KOPT-K1 (cell line): ENCODE measurements around the gene KLHL17.

Experiments used
- H3K27ac ChIP-seq: fragments of 200-600 bp; sonication (generic); 2 replicates; pipeline ENCODE4 v1.5.1; 2016; ENCODE audit warnings: antibody characterized with exemption, mild to moderate bottlenecking, low read depth, low read length; ENCODE audit not compliant: poor library complexity, severe bottlenecking
- H3K36me3 ChIP-seq: fragments of 200-600 bp; sonication (generic); 2 replicates; pipeline ENCODE4 v1.5.1; 2017; ENCODE audit warnings: antibody characterized with exemption, mild to moderate bottlenecking, low read length, moderate library complexity; ENCODE audit not compliant: insufficient read depth
- H3K9me3 ChIP-seq: fragments of 200-600 bp; sonication (generic); 2 replicates; pipeline ENCODE4 v1.5.1; 2017; ENCODE audit warnings: antibody characterized with exemption, low read length, mild to moderate bottlenecking; ENCODE audit not compliant: insufficient read depth, poor library complexity, severe bottlenecking

Gene KLHL17

DNA sequence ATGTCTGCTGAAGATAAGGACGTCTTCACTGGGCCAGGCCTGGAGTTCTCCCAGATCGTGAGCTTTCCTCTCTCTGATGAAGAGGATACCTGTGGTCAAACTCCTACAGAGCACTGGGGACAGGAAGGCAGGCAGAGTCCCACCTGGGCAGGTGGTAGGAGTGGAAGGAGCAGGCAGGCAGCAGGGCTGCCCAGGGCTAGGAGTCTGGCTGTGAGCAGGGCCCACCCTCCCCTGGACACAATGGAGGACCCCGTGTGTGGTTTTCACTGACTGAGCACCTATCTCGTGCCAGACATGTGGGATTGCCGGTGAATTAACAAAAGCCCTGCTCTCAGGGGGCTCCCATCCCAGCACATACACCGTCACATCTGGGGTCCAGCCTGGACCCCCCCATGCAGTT, 41.5 kb upstream of the KLHL17 start:
- Histone ChIP-seq H3K36me3 (no peaks in the 10 kb centered on the region), H3K27ac (no peak overlapping the region), H3K9me3 (no peaks in the 10 kb centered on the region)

DNA sequence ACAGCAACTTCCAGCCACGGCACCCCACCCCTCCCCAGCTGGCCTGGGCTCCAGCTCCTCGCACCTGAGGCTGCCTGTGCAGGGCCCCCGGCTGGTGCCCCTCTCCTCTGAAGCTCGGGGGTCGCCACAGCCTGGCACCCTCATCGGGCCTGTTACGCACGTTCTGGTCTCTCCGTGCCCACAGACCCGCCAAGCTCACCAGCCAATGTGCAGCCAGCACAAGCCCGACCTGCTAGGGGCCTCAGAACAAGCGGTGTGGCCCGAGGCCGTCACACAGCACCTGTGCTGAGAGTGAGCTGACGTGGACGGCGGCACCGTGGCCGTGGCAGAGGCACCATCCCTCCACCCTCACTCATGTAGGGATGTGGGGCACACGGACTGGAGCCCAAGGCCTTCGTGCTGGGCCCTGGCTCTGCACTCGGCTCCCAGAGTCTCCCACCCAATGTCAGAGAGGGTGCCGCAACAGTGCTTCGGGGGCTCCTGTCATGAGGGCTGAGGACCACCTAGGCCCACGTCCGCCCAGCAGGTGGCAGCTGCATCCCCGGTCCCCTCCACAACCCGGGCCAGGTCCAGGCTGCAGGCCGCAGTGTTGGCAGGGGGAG, 41.0 kb upstream of the KLHL17 start:
- Histone ChIP-seq H3K27ac (no peak overlapping the region), H3K9me3 (no peaks in the 10 kb centered on the region), H3K36me3 (no peaks in the 10 kb centered on the region)

DNA sequence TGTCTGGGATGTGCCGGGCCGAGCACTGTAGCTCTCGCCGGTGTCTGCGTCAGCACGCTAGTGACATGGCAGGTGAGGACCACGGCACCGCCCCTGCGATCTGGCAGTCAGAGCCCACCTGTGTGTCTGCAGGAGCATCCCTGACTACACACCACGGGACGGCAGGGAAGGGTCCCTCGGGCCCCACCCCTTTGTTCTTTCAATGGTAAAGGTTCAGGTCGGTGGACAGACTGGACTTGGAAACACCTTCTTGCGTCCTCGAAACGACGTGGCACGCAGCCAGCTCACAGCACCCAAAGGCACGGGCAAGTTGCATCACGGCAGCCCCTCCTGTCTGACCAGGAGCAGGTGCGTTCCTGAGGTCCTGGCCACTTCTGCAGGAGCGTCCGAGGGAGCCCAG, 40.4 kb upstream of the KLHL17 start:
- Histone ChIP-seq H3K9me3 (no peaks in the 10 kb centered on the region), H3K36me3 (no peaks in the 10 kb centered on the region), H3K27ac (no peak overlapping the region)

DNA sequence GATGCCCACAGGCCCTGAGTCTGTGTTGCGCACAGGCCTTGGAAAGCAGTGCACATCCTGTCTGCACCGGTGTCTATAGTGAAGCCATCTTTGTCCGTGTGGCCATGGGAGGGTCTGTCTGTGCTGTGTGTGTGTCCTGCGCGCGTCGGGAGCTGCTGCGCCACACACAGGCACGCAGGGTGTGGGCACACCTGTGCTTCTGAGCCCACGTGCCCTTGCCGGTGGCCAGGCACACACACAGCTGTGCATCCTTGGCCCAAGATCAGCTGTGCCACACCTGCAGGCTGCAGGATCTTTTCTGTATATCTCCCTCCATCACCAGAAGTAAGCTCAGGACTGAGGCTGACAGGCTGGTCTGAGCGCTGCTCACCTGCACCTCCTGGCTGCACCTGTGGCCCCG, 39.9 kb upstream of the KLHL17 start:
- H3K27ac ChIP-seq = no peak overlapping the region
- no peaks in the 10 kb centered on the region for H3K36me3 ChIP-seq
- no peaks in the 10 kb centered on the region for H3K9me3 ChIP-seq

DNA sequence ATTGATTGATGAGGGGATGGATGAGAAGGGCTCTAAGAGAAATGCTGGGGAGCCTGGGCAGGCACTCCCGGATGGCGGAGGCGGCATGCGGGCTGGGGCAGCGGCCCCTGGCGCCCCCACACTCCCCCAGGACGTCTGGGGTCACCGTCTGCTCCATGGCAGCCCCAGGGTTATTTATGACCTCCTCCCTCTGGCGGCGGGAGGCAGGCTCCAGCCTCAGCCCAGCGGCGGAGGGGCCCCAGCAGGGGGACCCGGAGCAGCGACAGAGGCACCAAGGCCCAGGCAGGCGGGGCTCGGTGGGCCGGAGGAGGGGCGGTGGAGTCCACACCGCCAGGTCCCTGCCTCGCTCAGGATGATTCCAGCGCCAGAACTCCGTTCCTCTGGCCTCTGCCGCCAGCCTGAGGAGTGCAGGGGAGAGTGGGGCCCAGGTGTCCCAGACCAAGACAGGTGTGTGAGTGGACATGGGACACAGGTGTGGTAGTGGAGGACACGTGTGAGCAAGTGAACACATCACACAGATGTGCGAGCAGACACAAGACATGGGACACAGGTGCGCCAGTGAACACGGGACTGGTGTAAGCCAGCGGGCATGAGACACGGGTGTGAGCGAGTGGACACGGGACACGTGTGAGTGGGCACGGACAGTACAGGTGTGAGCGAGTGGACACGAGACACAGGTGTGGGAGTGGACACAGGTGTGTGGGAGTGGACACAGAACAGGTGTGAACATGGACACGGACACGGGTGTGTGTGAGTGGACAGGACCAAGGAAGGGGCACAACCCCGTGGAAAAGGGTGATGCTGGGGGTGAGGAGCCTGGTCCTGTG, 39.2 kb upstream of the KLHL17 start:
- Histone ChIP-seq H3K27ac (no peak overlapping the region), H3K9me3 (no peaks in the 10 kb centered on the region), H3K36me3 (no peaks in the 10 kb centered on the region)

DNA sequence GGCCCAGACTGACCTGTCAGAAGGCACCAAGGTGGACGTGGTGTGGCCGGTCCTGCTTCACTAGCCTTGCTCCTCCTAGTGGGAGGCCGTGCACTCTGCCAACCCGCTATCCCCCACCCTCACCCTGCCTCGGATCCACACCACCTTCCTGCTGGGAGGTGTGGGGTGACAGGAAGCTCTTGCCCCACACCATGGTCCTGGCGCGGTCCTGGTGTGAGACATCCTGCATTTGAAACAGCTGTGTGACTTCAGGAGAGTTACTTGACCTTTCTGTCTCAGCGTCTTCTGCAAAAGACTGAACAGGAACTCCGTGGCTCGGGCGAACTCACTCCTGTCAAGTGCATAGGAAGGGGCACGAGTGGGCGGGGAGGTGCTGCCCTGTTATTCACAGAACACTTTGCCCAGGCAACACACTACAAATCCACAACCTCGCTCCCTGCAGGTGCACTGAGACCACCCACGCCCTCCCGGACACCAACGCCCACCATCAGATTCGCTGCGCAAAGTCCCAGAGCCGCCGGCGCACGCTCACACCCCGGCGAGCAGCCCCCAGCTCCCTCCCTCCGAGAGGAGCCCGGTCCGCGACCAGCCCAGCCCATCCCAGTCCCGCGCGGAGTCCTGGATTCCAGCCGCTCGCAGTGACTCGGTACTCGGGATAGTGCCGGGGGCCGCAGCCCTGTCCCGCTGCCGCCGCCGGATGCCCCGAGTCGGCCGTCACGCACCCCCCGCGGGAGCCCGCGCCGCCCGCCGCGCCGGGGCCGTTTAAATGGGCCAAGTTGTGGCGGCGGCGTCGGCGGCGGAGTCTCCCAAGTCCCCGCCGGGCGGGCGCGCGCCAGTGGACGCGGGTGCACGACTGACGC, 37.0 kb upstream of the KLHL17 start, which contains the start of gene SAMD11:
TSS of gene SAMD11 (plus strand) at position 793 of the 860 bp plus-strand sequence. CDS start 509 bp downstream, outside the sequence.
- no peaks in the 10 kb centered on the region for H3K9me3 ChIP-seq
- H3K27ac ChIP-seq = no peak within 1 kb of the TSS
- no peaks in the 10 kb centered on the region for H3K36me3 ChIP-seq

DNA sequence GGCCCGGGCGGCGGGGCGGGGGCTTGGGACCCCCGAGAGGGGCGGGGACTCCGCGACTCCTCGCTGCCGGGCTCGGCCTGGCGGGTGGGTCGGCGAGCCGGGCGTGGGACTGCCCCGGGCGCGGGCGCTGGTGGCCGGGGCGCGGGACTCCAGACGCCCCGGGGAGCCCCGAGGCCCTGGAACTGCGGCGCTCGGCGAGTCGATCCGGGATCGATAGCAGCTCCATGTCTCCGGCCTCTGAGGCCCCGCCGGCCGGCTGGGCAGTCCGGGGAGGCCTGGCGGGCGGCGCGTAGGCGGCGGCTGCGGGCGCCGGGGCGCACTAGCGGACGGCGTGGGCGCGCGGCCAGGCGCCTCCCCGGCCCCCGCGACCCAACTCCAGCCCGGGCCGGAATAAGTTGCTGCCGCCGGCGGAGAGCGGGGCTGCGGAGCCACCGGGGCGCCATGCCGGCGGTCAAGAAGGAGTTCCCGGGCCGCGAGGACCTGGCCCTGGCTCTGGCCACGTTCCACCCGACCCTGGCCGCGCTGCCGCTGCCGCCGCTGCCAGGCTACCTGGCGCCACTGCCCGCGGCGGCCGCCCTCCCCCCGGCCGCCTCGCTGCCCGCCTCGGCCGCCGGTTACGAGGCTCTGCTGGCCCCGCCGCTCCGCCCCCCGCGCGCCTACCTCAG, 36.3 kb upstream of the KLHL17 start:
- no peak overlapping the region for H3K27ac ChIP-seq

DNA sequence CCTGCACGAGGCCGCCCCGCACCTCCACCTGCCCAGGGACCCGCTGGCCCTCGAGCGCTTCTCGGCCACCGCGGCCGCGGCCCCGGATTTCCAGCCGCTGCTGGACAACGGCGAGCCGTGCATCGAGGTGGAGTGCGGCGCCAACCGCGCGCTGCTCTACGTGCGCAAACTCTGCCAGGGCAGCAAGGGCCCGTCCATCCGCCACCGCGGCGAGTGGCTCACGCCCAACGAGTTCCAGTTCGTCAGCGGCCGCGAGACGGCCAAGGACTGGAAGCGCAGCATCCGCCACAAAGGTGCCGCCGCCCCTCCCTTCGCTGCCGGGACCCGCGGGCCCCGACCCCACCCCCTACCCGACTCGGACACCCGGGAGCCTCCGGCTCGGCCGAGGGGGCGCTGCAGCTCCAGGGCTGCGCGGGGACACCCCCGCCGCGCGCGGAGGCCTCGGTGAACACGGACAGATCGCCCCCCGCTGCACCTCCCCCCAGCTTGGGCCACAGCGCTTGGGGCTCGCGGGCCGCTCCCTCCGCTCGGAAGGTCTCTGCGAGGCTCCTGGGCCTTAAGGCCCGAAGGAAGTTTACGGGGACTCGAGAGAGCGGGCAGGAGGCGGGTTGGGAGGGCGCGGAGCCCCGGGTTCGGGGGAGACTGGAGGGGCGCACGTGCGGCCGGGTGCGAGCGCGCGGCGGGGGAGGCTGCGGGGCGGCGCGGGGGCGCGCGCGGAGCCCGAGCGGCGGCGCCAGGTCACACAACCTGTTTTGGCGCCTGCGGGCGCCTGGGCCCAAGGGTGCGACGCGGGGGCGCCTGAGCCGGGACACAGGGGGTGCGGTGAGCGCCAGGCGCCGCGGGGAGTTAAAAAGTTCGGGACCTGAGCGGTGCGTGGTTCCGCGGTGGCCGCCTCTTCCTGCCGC, 35.5 kb upstream of the KLHL17 start:
- Histone ChIP-seq H3K27ac (no peak overlapping the region), H3K9me3 (no peaks in the 10 kb centered on the region), H3K36me3 (no peaks in the 10 kb centered on the region)

More for the DNA sequence above, 36.3 kb upstream of the KLHL17 start:
- no peaks in the 10 kb centered on the region for H3K36me3 ChIP-seq
- H3K9me3 ChIP-seq = no peaks in the 10 kb centered on the region

DNA sequence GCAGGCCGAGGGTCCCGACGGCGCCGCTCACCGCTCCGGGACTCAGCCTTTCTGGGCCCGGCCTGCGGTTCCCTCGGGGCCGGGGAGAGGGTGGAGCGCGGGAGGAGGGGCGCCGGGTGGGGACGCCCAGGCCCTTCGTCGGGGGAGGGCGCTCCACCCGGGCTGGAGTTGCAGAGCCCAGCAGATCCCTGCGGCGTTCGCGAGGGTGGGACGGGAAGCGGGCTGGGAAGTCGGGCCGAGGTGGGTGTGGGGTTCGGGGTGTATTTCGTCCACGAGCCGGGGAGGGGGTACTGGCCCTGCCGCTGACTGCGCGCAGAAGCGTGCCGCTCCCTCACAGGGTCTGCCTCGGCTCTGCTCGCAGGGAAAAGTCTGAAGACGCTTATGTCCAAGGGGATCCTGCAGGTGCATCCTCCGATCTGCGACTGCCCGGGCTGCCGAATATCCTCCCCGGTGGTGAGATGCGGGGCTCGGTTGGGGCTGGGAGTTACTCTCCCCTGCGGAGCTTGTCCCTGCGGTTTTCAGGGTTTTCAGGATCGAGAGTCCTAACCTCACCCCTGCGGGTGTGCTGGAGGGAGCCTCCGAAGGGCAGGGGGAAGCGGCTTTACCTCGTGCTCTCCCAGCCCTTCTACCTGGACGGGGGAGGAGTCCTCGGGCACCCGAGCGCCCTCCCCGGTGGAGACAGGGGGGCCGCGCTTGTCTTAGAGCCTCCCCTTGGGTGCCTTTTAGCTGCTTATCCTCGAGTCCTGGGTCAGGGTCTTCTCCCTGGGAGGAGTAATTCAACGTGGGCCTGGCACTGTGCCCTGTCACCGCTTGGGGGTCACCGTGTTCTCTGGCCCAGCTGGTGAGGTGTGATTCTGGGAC, 34.6 kb upstream of the KLHL17 start:
- Histone ChIP-seq H3K9me3 (no peaks in the 10 kb centered on the region), H3K36me3 (no peaks in the 10 kb centered on the region), H3K27ac (no peak overlapping the region)

DNA sequence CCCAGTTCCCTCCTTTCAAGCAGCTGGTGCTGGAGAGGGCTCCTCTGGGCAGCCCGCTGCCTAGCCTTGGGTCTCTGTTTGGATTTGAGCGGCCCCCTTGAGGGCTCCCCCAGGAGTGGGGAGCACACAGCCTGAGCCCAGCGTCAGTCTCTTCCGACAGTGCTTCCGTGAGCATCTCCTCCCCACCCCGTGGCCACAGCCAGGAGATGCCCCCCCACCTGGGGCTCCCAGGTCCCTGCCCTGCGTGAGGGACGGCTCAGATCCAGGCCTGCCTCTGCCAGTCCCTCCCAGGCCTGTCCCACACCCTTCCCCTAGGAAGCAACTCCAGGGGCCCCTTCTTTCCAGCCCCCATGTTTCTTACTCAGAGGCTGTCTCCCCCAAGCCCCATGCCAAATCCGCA, 33.1 kb upstream of the KLHL17 start:
- no peaks in the 10 kb centered on the region for H3K36me3 ChIP-seq
- H3K9me3 ChIP-seq = no peaks in the 10 kb centered on the region
- H3K27ac ChIP-seq = no peak overlapping the region

DNA sequence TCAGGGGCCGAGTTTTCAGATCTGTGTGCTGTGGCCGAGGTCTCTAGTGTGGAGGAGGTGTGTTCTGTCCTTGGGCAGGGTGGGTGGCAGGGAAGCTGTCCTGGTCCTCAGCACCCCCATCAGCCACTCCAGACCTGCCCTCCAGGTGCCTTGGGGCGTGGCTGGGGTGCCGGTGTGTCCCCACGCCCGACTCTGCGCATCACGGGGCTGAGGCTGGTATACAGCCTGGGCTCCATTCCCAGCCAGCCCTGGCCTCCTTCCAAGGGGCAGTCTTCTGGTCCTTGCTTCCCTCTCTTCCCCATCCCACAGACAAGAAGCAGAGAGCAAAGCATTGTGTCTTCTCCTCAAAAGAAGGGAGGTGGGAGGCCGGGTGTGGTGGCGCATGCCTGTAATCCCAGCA, 32.6 kb upstream of the KLHL17 start:
- Histone ChIP-seq H3K36me3 (no peaks in the 10 kb centered on the region), H3K9me3 (no peaks in the 10 kb centered on the region), H3K27ac (no peak overlapping the region)

DNA sequence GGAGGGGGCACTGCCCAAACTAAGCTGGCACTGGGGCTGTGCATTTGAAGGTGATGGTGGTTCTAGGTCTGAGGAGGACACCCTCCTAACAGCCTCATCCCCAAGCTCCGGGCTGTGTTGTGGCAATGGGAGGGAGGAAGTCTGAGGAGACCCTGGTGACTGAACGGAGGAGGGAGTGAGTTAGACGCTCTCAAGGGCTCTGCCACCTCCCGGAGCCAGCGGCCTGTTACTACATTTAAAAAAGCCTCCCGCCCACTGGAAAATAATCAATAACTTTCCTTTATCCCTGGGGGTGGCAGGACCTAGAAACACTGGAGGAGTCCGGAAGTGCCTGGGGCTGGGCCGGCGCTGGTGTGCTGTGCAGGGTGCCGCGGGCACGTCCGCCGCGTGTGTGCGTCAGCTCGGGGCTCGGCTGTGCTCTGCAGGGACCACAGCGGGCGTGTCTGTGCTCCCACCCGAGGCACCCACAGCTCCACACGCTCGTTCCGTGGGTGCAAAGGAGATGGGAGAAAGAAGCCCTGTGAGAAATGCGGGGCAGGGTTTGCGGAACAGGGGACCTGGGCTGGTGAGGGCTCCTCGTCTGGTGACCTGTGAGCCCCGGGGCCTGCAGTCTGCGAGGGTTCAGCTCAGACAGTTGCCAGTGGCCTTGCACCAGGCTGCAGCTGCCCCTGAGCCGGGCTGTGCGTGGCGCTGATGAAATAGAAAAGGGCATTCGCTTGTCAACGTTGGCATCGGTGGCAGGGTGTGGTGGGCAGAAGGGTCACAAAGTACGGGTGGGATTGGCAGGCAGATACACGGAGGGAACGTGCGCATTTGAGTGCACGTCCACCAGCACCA, 31.3 kb upstream of the KLHL17 start:
- Histone ChIP-seq H3K9me3 (no peaks in the 10 kb centered on the region), H3K36me3 (no peaks in the 10 kb centered on the region), H3K27ac (no peak overlapping the region)
